ENCODE data around the gene UBE3C.

DNA sequence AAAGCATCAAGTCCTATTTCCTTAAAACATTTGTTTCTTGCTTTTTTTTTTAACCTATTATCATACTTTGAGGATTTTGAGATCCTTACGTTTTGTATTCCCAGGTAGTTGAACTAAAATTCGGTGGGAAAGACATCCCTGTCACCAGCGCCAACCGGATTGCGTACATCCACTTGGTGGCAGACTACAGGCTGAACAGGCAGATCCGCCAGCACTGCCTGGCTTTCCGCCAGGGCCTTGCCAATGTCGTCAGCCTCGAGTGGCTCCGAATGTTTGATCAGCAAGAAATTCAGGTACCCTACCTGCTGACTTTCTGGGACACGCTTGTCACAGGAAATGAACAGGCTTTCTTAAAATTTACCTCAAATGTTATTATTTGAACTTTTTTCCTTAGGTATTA lies 115.1 kb downstream of the UBE3C start:
- TF ChIP-seq GATA2 (IDR thresholded peaks at IDR 0.05; ENCODE audit: low read depth, low read length) (no peak), GATA3 (IDR thresholded peaks at IDR 0.05; ENCODE audit: low read depth, low read length) (no peak)
